Measurements from ENCODE around the gene BLOC1S4.

DNA sequence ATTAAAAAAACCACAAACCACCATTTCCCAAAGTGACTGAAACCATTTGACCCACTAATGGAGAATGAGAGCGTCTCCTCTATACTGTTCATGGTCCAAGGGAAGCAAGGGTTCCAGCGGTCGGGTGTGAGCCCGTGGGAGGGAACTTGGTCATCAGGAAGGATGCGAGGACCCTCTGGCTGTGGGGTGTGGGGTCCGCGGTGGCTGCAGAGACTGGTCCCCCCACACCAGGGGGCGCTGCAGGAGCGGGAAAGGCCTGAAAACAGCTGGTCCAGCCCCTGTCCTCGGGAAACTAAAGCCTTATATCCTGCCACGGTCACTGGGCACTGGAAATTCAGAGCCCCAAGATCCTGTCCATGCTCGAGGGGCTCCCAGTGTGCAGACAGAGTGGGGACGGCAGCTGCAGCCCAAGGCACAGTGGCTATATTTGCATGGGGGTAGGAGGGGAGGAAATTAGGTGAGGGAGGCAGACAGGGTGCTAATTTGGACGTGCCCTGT lies 4.3 kb downstream of the BLOC1S4 start:
- TF ChIP-seq, protein P1, sequence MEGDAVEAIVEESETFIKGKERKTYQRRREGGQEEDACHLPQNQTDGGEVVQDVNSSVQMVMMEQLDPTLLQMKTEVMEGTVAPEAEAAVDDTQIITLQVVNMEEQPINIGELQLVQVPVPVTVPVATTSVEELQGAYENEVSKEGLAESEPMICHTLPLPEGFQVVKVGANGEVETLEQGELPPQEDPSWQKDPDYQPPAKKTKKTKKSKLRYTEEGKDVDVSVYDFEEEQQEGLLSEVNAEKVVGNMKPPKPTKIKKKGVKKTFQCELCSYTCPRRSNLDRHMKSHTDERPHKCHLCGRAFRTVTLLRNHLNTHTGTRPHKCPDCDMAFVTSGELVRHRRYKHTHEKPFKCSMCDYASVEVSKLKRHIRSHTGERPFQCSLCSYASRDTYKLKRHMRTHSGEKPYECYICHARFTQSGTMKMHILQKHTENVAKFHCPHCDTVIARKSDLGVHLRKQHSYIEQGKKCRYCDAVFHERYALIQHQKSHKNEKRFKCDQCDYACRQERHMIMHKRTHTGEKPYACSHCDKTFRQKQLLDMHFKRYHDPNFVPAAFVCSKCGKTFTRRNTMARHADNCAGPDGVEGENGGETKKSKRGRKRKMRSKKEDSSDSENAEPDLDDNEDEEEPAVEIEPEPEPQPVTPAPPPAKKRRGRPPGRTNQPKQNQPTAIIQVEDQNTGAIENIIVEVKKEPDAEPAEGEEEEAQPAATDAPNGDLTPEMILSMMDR (conservative IDR thresholded peaks at IDR 0.05; ENCODE audit: low read depth in 2 of 2): peak; percentile 87 to 97
- no peak for TF ChIP-seq CREB1 (CRISPR knock-in tag; IDR thresholded peaks at IDR 0.05; ENCODE audit: low read depth)
- TF ChIP-seq POLR2AphosphoS5 (IDR thresholded peaks at IDR 0.05; ENCODE audit: low read depth): no peak
- TF ChIP-seq EZH2phosphoT487 (IDR thresholded peaks at IDR 0.05; ENCODE audit: unreplicated experiment): no peak
- TF ChIP-seq, protein P2, sequence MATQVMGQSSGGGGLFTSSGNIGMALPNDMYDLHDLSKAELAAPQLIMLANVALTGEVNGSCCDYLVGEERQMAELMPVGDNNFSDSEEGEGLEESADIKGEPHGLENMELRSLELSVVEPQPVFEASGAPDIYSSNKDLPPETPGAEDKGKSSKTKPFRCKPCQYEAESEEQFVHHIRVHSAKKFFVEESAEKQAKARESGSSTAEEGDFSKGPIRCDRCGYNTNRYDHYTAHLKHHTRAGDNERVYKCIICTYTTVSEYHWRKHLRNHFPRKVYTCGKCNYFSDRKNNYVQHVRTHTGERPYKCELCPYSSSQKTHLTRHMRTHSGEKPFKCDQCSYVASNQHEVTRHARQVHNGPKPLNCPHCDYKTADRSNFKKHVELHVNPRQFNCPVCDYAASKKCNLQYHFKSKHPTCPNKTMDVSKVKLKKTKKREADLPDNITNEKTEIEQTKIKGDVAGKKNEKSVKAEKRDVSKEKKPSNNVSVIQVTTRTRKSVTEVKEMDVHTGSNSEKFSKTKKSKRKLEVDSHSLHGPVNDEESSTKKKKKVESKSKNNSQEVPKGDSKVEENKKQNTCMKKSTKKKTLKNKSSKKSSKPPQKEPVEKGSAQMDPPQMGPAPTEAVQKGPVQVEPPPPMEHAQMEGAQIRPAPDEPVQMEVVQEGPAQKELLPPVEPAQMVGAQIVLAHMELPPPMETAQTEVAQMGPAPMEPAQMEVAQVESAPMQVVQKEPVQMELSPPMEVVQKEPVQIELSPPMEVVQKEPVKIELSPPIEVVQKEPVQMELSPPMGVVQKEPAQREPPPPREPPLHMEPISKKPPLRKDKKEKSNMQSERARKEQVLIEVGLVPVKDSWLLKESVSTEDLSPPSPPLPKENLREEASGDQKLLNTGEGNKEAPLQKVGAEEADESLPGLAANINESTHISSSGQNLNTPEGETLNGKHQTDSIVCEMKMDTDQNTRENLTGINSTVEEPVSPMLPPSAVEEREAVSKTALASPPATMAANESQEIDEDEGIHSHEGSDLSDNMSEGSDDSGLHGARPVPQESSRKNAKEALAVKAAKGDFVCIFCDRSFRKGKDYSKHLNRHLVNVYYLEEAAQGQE (IDR thresholded peaks at IDR 0.05; ENCODE audit: unreplicated experiment): no peak
- TF ChIP-seq EZH2 (IDR thresholded peaks at IDR 0.05; ENCODE audit: low read depth, unreplicated experiment): no peak
- TF ChIP-seq, protein P3, sequence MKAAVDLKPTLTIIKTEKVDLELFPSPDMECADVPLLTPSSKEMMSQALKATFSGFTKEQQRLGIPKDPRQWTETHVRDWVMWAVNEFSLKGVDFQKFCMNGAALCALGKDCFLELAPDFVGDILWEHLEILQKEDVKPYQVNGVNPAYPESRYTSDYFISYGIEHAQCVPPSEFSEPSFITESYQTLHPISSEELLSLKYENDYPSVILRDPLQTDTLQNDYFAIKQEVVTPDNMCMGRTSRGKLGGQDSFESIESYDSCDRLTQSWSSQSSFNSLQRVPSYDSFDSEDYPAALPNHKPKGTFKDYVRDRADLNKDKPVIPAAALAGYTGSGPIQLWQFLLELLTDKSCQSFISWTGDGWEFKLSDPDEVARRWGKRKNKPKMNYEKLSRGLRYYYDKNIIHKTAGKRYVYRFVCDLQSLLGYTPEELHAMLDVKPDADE (IDR thresholded peaks at IDR 0.05): no peak
- TF ChIP-seq ZNF114 (CRISPR knock-in tag; IDR thresholded peaks at IDR 0.05): no peak

Measured in GM23338 (cell line).